HG02973 (cell line): ENCODE measurements around the gene ACSS3.

Experiments
- ATAC-seq: cut with Tn5 transposase; IDR thresholded peaks from one replicate; pipeline ENCODE4 v1.9.1; 2021; ENCODE audit warnings: moderate library complexity; ENCODE audit not compliant: unreplicated experiment

The ACSS3 gene

DNA sequence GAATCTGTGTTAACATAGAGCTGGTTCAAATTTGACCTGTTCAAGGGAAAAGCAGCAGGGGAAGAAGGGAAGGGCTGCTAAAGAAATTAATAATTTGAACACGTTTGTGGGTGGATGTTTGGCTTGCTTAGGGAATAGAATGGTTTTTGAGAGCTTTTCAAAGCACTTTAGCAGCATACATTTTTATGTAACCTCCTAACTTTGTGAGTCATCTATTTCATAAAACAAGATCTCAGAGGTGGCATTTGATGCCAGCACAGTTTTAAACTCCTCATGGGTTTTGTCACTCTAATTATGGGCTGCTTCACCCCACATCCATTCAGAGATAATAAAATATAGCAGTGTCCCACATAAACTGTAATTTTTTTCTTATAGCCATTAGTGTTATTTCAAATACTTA lies 143.8 kb downstream of the ACSS3 start:
- ATAC-seq, result no peak

DNA sequence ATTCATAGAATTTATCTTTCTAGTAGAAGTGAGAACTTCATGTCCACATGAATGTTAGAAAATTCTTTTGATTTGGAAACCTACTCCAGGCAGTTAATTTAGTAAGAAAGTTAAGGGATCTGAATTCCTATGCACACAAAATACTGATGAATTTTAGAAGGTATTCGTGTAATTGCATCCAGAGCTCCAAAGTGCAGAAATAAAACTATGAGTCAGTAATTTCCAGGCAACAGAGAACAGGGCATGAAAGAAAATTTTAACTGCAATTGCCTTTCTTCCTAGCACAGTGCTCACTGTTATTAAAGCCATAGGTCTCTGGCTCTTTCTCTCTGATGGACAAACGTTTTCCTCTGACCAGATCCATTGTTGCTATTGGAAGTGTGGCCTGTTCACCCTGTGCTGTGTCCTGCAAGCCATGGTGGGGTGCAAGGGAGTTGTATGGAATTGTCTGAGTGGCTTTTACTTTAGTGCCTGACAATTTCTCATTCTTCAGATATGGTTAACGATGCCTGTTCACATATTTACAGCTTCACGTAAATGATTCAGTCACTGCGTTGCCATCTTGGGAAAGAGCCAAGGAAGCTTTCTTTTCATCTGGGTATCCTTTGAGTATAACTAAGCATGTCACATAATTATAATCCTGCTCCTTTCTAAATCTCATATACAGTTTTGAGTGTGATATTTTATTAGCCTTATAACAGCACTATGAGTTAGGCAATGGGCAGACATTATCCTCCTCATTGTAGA lies 145.1 kb downstream of the ACSS3 start:
- ATAC-seq, result no peak

GRCh38 chr12:81224626-81225025 lies 146.7 kb downstream of the ACSS3 start:
- ATAC-seq, result no peak

GRCh38 chr12:81229759-81230158 lies 151.9 kb downstream of the ACSS3 start:
- no peak for ATAC-seq

- ATAC-seq, result no peak
Observed at GRCh38 chr12:81231574-81232368, 153.9 kb downstream of the ACSS3 start.

DNA sequence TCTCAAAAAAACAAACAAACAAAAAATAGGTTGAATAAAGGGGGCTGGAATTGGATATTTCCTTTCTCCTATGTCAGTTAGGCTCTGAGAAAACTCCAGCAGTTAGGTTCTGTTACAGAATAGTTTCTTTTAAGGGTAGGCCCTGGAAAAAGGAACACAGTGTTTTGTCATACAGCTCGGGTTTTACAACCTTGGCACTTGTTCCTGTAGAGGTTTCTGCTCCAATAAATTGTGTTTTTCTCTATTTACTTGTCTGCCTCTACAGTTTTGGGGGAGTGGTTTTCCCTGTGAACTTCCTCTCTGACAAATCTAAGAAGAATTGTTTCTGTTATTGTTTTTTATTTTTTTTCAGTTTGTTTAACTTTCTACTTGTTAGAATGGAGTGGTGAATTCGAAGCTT lies 167.6 kb downstream of the ACSS3 start:
- no peak for ATAC-seq

DNA sequence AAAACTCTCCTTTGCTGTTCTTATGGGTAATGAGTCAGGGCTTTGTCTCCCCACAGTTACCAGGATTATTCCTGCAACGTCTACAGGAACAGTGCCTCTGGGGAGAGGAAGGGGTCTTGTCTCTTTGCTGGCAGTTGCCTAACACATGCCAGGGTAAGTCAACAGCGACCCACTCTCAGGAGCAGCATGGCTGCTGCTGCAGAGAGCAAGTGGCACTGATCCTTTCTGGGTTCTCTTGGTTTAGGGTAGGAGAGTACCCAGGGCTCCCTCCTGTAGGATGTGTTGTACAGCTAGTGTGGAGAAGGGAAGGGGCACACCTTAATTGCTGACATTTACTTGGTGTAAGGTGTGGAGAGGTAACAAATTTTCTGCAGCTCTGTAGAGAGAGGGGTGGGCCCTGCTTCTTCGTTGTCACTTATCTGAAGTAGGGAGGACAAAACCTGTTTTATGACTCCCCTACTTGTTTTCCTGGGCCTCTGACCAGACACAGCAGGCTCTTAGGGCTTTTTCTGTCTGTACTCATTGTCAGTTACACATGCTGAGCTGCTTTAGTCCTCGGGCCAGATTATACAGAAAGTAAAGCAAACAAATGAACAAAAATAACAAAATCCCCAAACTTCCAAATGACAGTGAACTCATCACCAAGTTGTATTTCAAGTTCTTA lies 168.2 kb downstream of the ACSS3 start:
- ATAC-seq, result no peak

- ATAC-seq, result no peak
Observed at GRCh38 chr12:81249976-81250375, 172.1 kb downstream of the ACSS3 start.

DNA sequence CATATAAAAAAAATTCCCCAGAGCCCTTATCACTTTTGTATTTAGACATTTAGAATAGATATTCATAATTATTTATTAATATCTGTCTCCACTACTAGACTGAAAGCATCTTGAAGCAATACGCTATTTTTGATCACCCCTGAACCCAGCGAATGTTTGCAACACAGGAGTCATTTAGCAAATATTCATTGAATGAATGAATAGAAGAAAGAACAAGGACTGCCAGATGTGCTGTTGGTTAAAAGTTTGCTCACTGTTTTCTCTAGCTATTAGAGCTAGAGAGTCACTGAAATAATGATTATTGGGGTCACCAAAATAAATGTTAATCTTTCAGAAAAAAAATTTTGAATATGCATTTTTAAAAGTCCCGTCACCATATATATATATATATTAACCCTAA lies 174.3 kb downstream of the ACSS3 start:
- no peak for ATAC-seq

GRCh38 chr12:81253360-81253759 lies 175.5 kb downstream of the ACSS3 start:
- ATAC-seq, result no peak

- ATAC-seq, result no peak
Observed at GRCh38 chr12:81255456-81255855, 177.6 kb downstream of the ACSS3 start.

GRCh38 chr12:81255947-81256346 lies 178.1 kb downstream of the ACSS3 start:
- no peak for ATAC-seq

- ATAC-seq, result no peak
Observed at GRCh38 chr12:81257947-81258551, 180.2 kb downstream of the ACSS3 start.

GRCh38 chr12:81259360-81259759 lies 181.5 kb downstream of the ACSS3 start:
- ATAC-seq, result no peak

- ATAC-seq, result no peak
Observed at GRCh38 chr12:81261508-81262207, 183.8 kb downstream of the ACSS3 start.

- no peak for ATAC-seq
Observed at GRCh38 chr12:81263072-81263471, 185.2 kb downstream of the ACSS3 start.

DNA sequence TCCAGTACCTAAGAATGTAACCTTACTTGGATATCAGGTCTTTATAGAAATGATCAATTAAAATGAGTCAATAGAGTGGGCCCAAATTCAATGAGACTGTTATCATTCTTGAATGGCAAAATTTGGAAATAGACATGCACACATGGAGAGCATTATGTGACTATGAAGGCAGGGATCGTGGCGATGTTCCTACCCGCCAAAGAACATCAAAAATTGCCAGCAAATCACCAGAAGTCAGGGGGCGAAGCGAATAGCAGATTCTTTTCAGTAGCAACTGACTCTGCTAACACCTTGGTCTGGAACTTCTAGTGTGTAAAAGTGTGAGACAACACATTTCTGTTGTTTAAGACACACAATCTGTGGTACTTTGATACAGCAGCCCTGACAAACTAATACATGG lies 192.5 kb downstream of the ACSS3 start:
- ATAC-seq, result no peak

GRCh38 chr12:81274637-81275529 lies 197.0 kb downstream of the ACSS3 start:
- ATAC-seq, result no peak

- ATAC-seq, result no peak
Observed at GRCh38 chr12:81284137-81284536, 206.3 kb downstream of the ACSS3 start.

DNA sequence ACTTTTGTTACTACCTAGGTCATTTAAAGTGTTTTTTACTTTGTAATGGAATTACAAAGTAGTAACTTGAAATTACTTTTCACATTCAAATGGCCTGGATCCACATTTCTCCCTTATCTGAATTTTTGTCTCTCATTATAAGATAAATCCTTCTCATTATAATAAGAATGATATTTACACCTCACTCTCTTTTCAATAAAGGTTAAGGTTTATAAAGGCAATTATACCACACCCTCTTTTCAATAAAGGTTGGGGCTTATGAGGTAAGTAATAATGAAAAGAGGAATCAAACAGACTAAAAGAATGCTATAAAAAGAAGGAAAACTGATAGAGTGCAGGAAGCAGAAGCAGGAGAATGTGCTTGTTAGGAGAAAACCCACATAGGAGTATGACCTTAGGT lies 210.8 kb downstream of the ACSS3 start:
- ATAC-seq, result no peak
